ENCODE data around the gene TMEM181. TPM values are rescaled to one million over a fixed set of nuclear protein-coding genes. Genes with fewer than 3 reads are reported as not detected.

The TMEM181 gene
- total and polyA plus RNA-seq, 2 of the 13 experiments (the other 11 are each of a cell fraction or from before 2014, with no cell fraction given): 59.1 to 108 TPM

DNA sequence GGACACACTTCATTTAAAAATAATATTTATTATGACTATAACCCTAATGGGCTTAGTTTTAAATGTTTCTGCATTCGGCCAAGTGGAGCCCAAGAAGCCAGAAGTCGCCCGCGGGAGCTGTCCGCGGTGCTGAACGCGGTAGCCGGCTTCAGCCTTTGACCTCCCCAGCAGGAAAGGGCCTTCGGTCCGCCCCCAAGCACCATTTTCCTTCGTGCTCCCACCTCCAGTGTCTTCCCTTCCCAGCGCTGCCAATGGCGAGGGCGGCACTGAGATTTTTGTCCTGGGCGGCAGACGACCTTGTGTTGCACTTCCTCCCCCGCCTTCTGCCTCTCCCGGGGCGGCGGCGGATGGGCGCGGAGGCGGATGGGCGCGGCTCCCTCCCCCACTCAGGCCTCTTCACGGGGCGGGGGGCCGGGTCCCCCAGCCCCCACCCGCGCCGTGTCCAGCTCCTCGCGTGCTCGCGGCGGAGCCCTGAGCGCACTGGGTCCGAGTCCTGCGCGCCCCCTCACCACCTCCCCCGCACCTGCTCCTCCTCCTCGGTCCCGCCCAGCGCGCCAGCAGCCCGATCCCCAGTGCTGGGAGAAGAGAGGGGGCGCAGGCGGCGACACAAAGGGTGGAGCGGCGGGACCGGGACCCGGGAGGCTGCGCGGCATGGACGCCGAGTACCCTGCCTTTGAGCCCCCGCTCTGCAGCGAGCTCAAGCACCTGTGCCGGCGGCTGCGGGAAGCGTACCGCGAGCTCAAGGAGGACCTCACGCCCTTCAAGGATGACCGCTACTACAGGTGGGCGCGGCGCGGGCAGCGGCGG, 23.6 kb upstream of the TMEM181 start (continued):
- 0 out of 2 replicates have a peak, but pooled peaks have one; percentile 52 for TF ChIP-seq NFATC3 (CRISPR knock-in tag; IDR thresholded peaks at IDR 0.05)
- TF ChIP-seq SP1 (IDR thresholded peaks at IDR 0.05): no peak
- TF ChIP-seq SP1 (CRISPR knock-in tag; IDR thresholded peaks at IDR 0.05): peak; percentile 53
- 0 out of 2 replicates have a peak, but pooled peaks have one; percentile 24 for TF ChIP-seq HNRNPL (IDR thresholded peaks at IDR 0.05; ENCODE audit: low read depth, low read length)
- no peak for TF ChIP-seq MAFG (CRISPR knock-in tag; IDR thresholded peaks at IDR 0.05)
- no peak for TF ChIP-seq CEBPB (IDR thresholded peaks at IDR 0.05; ENCODE audit: borderline replicate concordance, low read depth, low read length)
- peak; percentile 77 for TF ChIP-seq ELF1 (CRISPR knock-in tag; IDR thresholded peaks at IDR 0.05)
- TF ChIP-seq EEA1 (CRISPR knock-in tag; IDR thresholded peaks at IDR 0.05; ENCODE audit: borderline replicate concordance): peak; percentile 83
- TF ChIP-seq PHF5A (CRISPR knock-in tag; IDR thresholded peaks at IDR 0.05; ENCODE audit: low read depth, unreplicated experiment): no peak
- peak; percentile 54 for TF ChIP-seq SRSF1 (optimal IDR thresholded peaks at IDR 0.05; ENCODE audit: low read depth, low read length)
- TF ChIP-seq GATA4 (IDR thresholded peaks at IDR 0.05; ENCODE audit: borderline replicate concordance, low read depth): no peak
- TF ChIP-seq NFAT5 (CRISPR knock-in tag; IDR thresholded peaks at IDR 0.05): peak; percentile 97
- TF ChIP-seq SIN3A (IDR thresholded peaks at IDR 0.05; ENCODE audit: borderline replicate concordance, low read depth, low read length): peak; percentile 100
- peak; percentile 98 for TF ChIP-seq ZNF446 (CRISPR knock-in tag; IDR thresholded peaks at IDR 0.05)
- peak; percentile 99 for TF ChIP-seq ZNF792 (CRISPR knock-in tag; IDR thresholded peaks at IDR 0.05)
- peak; percentile 100 for TF ChIP-seq ERF (CRISPR knock-in tag; IDR thresholded peaks at IDR 0.05)
- TF ChIP-seq, protein P1, sequence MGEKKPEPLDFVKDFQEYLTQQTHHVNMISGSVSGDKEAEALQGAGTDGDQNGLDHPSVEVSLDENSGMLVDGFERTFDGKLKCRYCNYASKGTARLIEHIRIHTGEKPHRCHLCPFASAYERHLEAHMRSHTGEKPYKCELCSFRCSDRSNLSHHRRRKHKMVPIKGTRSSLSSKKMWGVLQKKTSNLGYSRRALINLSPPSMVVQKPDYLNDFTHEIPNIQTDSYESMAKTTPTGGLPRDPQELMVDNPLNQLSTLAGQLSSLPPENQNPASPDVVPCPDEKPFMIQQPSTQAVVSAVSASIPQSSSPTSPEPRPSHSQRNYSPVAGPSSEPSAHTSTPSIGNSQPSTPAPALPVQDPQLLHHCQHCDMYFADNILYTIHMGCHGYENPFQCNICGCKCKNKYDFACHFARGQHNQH (CRISPR knock-in tag; IDR thresholded peaks at IDR 0.05): peak; percentile 95
- TF ChIP-seq SRSF4 (IDR thresholded peaks at IDR 0.05; ENCODE audit: low read depth, low read length, poor library complexity, severe bottlenecking): no peak
- TF ChIP-seq, protein P2, sequence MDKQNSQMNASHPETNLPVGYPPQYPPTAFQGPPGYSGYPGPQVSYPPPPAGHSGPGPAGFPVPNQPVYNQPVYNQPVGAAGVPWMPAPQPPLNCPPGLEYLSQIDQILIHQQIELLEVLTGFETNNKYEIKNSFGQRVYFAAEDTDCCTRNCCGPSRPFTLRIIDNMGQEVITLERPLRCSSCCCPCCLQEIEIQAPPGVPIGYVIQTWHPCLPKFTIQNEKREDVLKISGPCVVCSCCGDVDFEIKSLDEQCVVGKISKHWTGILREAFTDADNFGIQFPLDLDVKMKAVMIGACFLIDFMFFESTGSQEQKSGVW (CRISPR knock-in tag; IDR thresholded peaks at IDR 0.05; ENCODE audit: borderline replicate concordance): peak; percentile 93; the same call in 1 of the 2 replicates
- TF ChIP-seq KAT2B (IDR thresholded peaks at IDR 0.05; ENCODE audit: borderline replicate concordance, low read depth, low read length): no peak

Data from HepG2 (cell line).